HG03025 (cell line): ENCODE results near the gene NPAS3.

Experiments used
- ATAC-seq: cut with Tn5 transposase; IDR thresholded peaks from one replicate; pipeline ENCODE4 v1.9.1; 2021; ENCODE audit warnings: mild to moderate bottlenecking, moderate library complexity; ENCODE audit not compliant: unreplicated experiment, low FRiP score

Gene NPAS3

GRCh38 chr14:33455654-33456345 is 517.1 kb downstream of the NPAS3 start:
- no peak for ATAC-seq

- no peak for ATAC-seq
Observed at GRCh38 chr14:33457021-33457420, 518.3 kb downstream of the NPAS3 start.

GRCh38 chr14:33457617-33458016 is 518.9 kb downstream of the NPAS3 start:
- no peak for ATAC-seq

- ATAC-seq: no peak
Observed at GRCh38 chr14:33460164-33460563, 521.5 kb downstream of the NPAS3 start.

GRCh38 chr14:33461036-33461435 is 522.4 kb downstream of the NPAS3 start:
- no peak for ATAC-seq

- ATAC-seq: no peak
Observed at GRCh38 chr14:33463731-33464130, 525.1 kb downstream of the NPAS3 start.

- no peak for ATAC-seq
Observed at GRCh38 chr14:33464254-33464962, 525.7 kb downstream of the NPAS3 start.

GRCh38 chr14:33465846-33466700 is 527.4 kb downstream of the NPAS3 start:
- ATAC-seq: no peak

- ATAC-seq: no peak
Observed at GRCh38 chr14:33467971-33468370, 529.3 kb downstream of the NPAS3 start.

- ATAC-seq: no peak
Observed at GRCh38 chr14:33469898-33470297, 531.2 kb downstream of the NPAS3 start.

- no peak for ATAC-seq
Observed at GRCh38 chr14:33471776-33472175, 533.1 kb downstream of the NPAS3 start.

- ATAC-seq: no peak
Observed at GRCh38 chr14:33475623-33476022, 536.9 kb downstream of the NPAS3 start.

GRCh38 chr14:33477797-33478196 is 539.1 kb downstream of the NPAS3 start:
- no peak for ATAC-seq

- no peak for ATAC-seq
Observed at GRCh38 chr14:33480071-33480886, 541.6 kb downstream of the NPAS3 start.

- no peak for ATAC-seq
Observed at GRCh38 chr14:33480887-33481184, 542.2 kb downstream of the NPAS3 start.

GRCh38 chr14:33483110-33483509 is 544.4 kb downstream of the NPAS3 start:
- no peak for ATAC-seq

- ATAC-seq: no peak
Observed at GRCh38 chr14:33483541-33483940, 544.9 kb downstream of the NPAS3 start.

GRCh38 chr14:33484264-33484663 is 545.6 kb downstream of the NPAS3 start:
- ATAC-seq: no peak

GRCh38 chr14:33486332-33486890 is 547.7 kb downstream of the NPAS3 start:
- no peak for ATAC-seq

- no peak for ATAC-seq
Observed at GRCh38 chr14:33488582-33488981, 549.9 kb downstream of the NPAS3 start.
